ENCODE measurements around the gene ACSL3.

Gene ACSL3

DNA sequence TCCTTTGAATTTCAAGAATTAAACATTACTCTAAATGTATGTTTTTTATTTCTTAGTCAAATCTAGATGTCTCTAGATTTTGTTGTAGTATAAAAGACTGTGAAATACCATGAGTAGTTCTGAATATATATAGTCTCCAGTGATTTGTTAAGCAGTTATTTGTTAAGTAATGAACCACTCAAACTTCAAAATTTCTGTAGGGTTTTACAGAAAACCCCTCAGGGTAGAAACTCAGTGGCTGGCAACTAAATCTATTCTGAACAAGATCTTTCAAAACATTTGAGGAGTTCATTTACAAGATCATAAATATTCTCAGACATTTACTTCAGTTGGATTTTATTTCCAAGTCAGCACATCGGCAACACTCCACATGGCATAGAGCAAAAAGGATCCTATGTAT, 35.8 kb upstream of the ACSL3 start:
- Histone ChIP-seq H3K36me3 (no peaks in the 10 kb centered on the region), H3K27ac (no peak overlapping the region), H3K4me1 (no peaks in the 10 kb centered on the region), H3K9me3 (no peaks in the 10 kb centered on the region), H3K27me3 (no peaks in the 10 kb centered on the region), H3K4me3 (no peak overlapping the region)
- DNase-seq = no peak
- TF ChIP-seq, protein P1, sequence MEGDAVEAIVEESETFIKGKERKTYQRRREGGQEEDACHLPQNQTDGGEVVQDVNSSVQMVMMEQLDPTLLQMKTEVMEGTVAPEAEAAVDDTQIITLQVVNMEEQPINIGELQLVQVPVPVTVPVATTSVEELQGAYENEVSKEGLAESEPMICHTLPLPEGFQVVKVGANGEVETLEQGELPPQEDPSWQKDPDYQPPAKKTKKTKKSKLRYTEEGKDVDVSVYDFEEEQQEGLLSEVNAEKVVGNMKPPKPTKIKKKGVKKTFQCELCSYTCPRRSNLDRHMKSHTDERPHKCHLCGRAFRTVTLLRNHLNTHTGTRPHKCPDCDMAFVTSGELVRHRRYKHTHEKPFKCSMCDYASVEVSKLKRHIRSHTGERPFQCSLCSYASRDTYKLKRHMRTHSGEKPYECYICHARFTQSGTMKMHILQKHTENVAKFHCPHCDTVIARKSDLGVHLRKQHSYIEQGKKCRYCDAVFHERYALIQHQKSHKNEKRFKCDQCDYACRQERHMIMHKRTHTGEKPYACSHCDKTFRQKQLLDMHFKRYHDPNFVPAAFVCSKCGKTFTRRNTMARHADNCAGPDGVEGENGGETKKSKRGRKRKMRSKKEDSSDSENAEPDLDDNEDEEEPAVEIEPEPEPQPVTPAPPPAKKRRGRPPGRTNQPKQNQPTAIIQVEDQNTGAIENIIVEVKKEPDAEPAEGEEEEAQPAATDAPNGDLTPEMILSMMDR (IDR thresholded peaks at IDR 0.05) = no peak
- intact Hi-C loops (cut with DNase I; ENCODE audit: low total_unique reads) = no loop called here

DNA sequence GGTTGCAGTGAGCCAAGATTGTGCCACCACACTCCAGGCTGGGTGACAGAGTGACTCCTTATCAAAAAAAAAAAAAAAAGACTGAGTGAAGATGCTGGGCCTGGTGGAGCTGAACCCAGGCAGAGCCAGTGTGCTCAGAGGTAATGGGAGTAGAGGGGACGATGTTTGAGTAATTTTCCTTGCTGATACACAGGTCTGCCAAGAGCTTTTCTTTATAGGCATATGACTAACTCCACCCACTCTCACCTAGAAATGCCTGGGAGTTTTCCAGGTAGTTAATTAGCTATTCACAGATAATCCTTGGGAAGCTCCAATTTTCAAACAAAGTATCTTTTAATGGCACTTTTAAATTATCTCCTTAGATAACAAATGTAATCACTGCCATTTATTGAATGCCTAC, 33.4 kb upstream of the ACSL3 start:
- Histone ChIP-seq H3K4me1 (no peaks in the 10 kb centered on the region), H3K4me3 (no peak overlapping the region), H3K9me3 (no peaks in the 10 kb centered on the region), H3K27me3 (no peaks in the 10 kb centered on the region), H3K27ac (no peak overlapping the region), H3K36me3 (no peaks in the 10 kb centered on the region)
- DNase-seq = no peak
- TF ChIP-seq, protein P1 (IDR thresholded peaks at IDR 0.05) = no peak
- intact Hi-C loops (cut with DNase I; ENCODE audit: low total_unique reads) = no loop called here

DNA sequence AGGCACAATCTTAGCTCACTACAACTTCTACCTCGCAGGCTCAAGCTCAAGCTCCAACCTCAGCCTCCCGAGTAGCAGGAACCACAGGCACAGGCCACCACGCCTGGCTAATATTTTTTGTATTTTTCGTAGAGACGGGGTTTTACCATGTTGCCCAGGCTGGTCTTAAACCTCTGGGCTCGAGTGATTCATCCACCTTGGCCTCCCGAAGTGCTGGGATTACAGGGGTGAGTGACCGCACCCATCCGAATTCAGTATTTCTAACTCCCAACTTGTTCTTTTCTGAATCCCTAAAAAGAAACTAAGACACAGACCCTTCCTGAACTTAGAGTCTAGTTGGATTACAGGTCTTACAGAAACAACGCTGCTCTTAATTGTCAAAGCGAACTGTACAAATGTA, 32.3 kb upstream of the ACSL3 start:
- no peak for DNase-seq

DNA sequence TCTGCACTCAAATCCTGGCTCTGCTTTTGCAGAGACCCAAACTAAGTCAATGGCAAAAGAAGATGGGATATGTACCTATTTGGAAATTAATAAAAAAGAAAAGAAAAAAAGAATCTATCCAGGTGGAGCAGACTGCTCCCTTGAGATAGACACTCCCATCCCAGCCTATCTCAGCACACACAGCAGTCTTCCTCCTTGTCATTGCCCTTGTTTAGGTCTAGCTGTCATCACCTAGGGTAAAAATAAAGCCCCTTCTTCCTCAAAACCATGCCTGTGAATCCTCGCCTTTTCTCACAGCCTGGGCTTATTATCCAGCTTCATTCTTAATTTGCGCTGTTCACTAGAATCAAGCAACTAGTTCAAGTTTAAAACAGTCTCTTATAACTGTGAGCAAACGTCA, 30.7 kb upstream of the ACSL3 start:
- TF ChIP-seq, protein P1 (IDR thresholded peaks at IDR 0.05) = no peak

More for the DNA sequence above, 32.3 kb upstream of the ACSL3 start:
- intact Hi-C loops (cut with DNase I; ENCODE audit: low total_unique reads) = no loop called here
- Histone ChIP-seq H3K36me3 (no peaks in the 10 kb centered on the region), H3K4me3 (no peak overlapping the region), H3K27ac (no peak overlapping the region), H3K4me1 (no peaks in the 10 kb centered on the region), H3K27me3 (no peaks in the 10 kb centered on the region), H3K9me3 (no peaks in the 10 kb centered on the region)
- TF ChIP-seq, protein P1 (IDR thresholded peaks at IDR 0.05) = no peak

DNA sequence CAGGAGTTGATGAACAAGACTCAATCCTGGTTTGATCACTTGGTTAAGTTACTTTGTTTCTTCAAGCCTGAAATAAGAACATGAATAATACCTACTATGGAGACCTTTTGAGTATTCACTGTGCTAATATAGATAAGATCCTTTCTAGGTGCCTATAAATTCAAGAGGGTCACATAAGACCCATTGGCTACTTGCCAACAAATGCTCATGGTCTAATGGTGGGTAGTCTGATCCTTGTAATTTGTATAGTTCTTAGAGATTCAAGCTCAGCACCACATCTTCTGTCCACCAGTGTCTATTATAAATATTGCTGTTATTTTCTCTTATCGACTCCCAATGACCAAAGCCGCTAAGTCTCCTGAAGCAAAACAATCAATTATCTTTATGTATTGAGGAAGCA, 27.4 kb upstream of the ACSL3 start:
- Histone ChIP-seq H3K9me3 (no peaks in the 10 kb centered on the region), H3K27ac (no peak overlapping the region), H3K4me1 (no peaks in the 10 kb centered on the region), H3K27me3 (no peaks in the 10 kb centered on the region), H3K36me3 (no peaks in the 10 kb centered on the region), H3K4me3 (no peak overlapping the region)
- no peak for DNase-seq
- intact Hi-C loops (cut with DNase I; ENCODE audit: low total_unique reads) = no loop called here
- TF ChIP-seq, protein P1 (IDR thresholded peaks at IDR 0.05) = no peak

More for the DNA sequence above, 30.7 kb upstream of the ACSL3 start:
- Histone ChIP-seq H3K36me3 (no peaks in the 10 kb centered on the region), H3K27ac (no peak overlapping the region), H3K4me1 (no peaks in the 10 kb centered on the region), H3K9me3 (no peaks in the 10 kb centered on the region), H3K4me3 (no peak overlapping the region), H3K27me3 (no peaks in the 10 kb centered on the region)
- DNase-seq = no peak
- intact Hi-C loops (cut with DNase I; ENCODE audit: low total_unique reads) = no loop called here

DNA sequence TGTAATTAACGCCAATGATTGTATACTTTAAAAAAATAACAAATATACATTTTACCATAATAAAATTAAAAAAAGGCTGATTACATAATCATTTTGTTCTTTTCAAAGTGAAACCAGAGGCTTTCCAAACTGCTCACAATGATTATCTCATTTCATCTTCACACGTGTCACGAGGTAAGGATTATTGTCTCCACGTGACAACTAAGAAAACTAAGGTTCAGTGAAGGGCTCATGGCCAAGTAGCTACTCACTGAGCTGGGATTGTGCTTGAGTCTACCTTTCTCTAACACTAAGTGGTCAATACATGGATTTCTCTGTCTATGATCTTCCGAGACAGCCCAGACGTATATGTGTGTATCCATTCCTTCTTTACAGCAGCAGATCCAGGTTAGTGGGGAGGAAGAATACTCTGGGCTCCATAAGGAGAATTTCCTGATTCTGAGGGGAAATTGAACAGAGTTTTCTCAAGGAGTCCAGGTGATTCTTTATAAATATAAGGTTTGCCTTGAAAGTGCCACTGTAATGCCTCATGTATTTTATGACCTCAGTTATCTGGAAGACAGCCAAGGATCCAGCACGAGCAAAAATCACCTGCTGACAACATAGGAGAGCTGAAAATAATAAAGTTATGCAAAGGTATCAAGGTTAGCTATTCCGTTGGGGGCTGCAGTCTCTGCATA, 25.6 kb upstream of the ACSL3 start:
- intact Hi-C loops (cut with DNase I; ENCODE audit: low total_unique reads) = no loop called here
- H3K27ac ChIP-seq = no peak overlapping the region

More for the DNA sequence above, 25.6 kb upstream of the ACSL3 start:
- Histone ChIP-seq H3K4me3 (no peak overlapping the region), H3K4me1 (no peaks in the 10 kb centered on the region), H3K36me3 (no peaks in the 10 kb centered on the region), H3K9me3 (no peaks in the 10 kb centered on the region), H3K27me3 (no peaks in the 10 kb centered on the region)
- no peak for DNase-seq
- TF ChIP-seq, protein P1 (IDR thresholded peaks at IDR 0.05) = no peak
